Memory B cell (primary cell): ENCODE measurements around the gene CCDC51.

ENCODE experiments used
- ATAC-seq: fragments of 150-1000 bp; cut with Tn5 transposase; 2 replicates; pipeline ENCODE4 v1.10.0; 2021; ENCODE audit warnings: low read depth, mild to moderate bottlenecking, moderate library complexity
- DNase-seq, 2 donors: peaks; one replicate each; pipeline ENCODE4 v3.0.0; 2022; ENCODE audit warnings: low spot score in 2 of 2
- H3K27ac Mint-ChIP-seq: one replicate; pipeline ENCODE4 v1.8.0; 2022; ENCODE audit warnings: mild to moderate bottlenecking, moderate library complexity, mixed read lengths
- H3K27me3 Mint-ChIP-seq: one replicate; pipeline ENCODE4 v1.8.0; 2022; ENCODE audit warnings: mixed read lengths
- H3K36me3 Mint-ChIP-seq: one replicate; pipeline ENCODE4 v1.8.0; 2022; ENCODE audit warnings: mild to moderate bottlenecking, mixed read lengths
- H3K4me1 Mint-ChIP-seq: one replicate; pipeline ENCODE4 v1.8.0; 2022; ENCODE audit warnings: mixed read lengths
- H3K4me3 Mint-ChIP-seq: one replicate; pipeline ENCODE4 v1.8.0; 2022; ENCODE audit warnings: mild to moderate bottlenecking, moderate library complexity, mixed read lengths
- H3K9me3 Mint-ChIP-seq: one replicate; pipeline ENCODE4 v1.8.0; 2022; ENCODE audit warnings: mixed read lengths

The CCDC51 gene

DNA sequence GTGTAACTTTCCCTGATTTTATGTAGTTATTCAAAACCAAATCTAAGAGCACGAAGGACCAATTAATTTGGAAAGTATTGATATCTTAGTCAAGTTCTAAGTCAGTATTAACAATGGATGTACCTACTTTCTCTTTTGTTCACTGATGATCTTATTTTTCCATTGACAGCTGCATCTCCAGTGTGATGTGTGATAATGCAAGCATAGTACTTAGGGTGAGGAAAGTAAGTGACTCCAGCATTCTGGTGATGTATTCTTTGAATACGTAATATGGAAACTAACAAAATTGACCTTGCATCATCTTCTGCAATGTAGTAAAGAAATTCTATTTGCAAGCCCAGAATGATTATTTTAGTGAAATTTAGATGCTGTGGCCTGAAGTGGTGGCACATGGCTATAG lies 45.5 kb downstream of the CCDC51 start:
- H3K9me3 Mint-ChIP-seq: no peaks in the 10 kb centered on the region
- H3K27me3 Mint-ChIP-seq: peaks cover 8% of the 10 kb centered on the region
- H3K27ac Mint-ChIP-seq: no peak overlapping the region
- no peaks in the 10 kb centered on the region for H3K36me3 Mint-ChIP-seq
- H3K4me1 Mint-ChIP-seq: no peaks in the 10 kb centered on the region
- ATAC-seq: no peak
- no peak for DNase-seq
- H3K4me3 Mint-ChIP-seq: no peak overlapping the region

DNA sequence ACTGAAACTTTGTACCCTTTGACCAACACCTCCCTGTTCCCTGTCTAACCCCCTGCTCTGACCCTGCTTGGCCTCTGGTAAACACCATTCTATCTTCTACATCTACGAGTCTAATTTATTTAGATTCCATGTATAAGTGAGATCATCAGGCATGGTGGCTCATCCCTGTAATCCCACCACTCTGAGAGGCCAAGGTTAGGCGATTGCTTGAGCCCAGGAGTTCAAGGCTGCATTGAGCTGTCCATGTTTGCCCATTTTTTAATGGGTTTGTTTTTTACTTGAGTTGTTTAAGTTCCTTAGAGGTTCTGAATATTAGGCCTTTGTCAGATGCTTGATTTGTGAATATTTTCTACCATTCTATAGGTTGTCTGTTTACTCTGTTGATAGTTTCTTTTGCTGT lies 51.0 kb downstream of the CCDC51 start:
- H3K4me1 Mint-ChIP-seq: no peaks in the 10 kb centered on the region
- peaks cover 1% of the 10 kb centered on the region for H3K36me3 Mint-ChIP-seq
- H3K27me3 Mint-ChIP-seq: peaks cover 7% of the 10 kb centered on the region
- DNase-seq (no peak), ATAC-seq (no peak)
- no peak overlapping the region for H3K27ac Mint-ChIP-seq
- H3K9me3 Mint-ChIP-seq: peaks cover 1% of the 10 kb centered on the region
- H3K4me3 Mint-ChIP-seq: no peak overlapping the region

DNA sequence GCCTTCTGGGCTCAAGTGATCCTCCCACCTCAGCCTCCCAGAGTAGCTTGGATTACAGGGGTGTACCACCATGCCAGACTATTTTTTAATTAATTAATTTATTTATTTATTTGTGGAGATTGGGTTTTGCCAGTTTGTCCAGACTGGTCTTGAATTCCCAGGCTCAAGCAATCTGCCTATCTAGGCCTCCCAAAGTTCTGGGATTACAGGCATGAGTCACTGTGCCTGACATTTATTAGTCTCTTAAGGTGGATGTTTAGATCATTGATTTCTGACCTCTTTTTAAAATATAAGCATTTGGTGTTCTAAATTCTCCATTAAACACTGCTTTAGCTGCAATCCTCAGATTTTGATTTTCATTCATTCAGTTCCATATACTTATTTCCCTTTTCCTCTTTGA lies 52.3 kb downstream of the CCDC51 start:
- no peaks in the 10 kb centered on the region for H3K4me1 Mint-ChIP-seq

More for the DNA sequence above, 52.3 kb downstream of the CCDC51 start:
- peaks cover 1% of the 10 kb centered on the region for H3K36me3 Mint-ChIP-seq
- no peak overlapping the region for H3K27ac Mint-ChIP-seq
- peaks cover 1% of the 10 kb centered on the region for H3K9me3 Mint-ChIP-seq
- ATAC-seq (no peak), DNase-seq (no peak)
- H3K27me3 Mint-ChIP-seq: peaks cover 4% of the 10 kb centered on the region
- no peak overlapping the region for H3K4me3 Mint-ChIP-seq
